ENCODE data around the gene AACS. TPM values are rescaled to one million over a fixed set of nuclear protein-coding genes. Genes with fewer than 3 reads are reported as not detected.

AACS gene
- polyA plus RNA-seq, 1 donor: 19.1 TPM

GRCh38 chr12:125164541-125164940 is 99.3 kb downstream of the AACS start:
- H3K36me3 ChIP-seq (ENCODE audit: control insufficient read depth, insufficient read depth, low read length): no peaks in the 10 kb centered on the region
- H3K4me3 ChIP-seq (ENCODE audit: low read length): no peak overlapping the region
- no CpG with 5 or more reads among the region's 8 CpGs for WGBS (ENCODE audit: insufficient coverage, low lambda C conversion rate)
- H3K27ac ChIP-seq (ENCODE audit: low read length): no peak overlapping the region
- H3K27me3 ChIP-seq (ENCODE audit: control insufficient read depth, insufficient read depth, low read length): no peaks in the 10 kb centered on the region
- no peaks in the 10 kb centered on the region for H3K4me1 ChIP-seq (ENCODE audit: control insufficient read depth, insufficient read depth, low read length)
- no peak for DNase-seq
- peaks cover 7% of the 10 kb centered on the region for H3K9me3 ChIP-seq (ENCODE audit: control insufficient read depth, low read depth, low read length)

- no CpG with 5 or more reads among the region's 4 CpGs for WGBS (ENCODE audit: insufficient coverage, low lambda C conversion rate)
- Histone ChIP-seq H3K27ac (ENCODE audit: low read length) (no peak overlapping the region), H3K4me3 (ENCODE audit: low read length) (no peak overlapping the region), H3K27me3 (ENCODE audit: control insufficient read depth, insufficient read depth, low read length) (no peaks in the 10 kb centered on the region), H3K36me3 (ENCODE audit: control insufficient read depth, insufficient read depth, low read length) (no peaks in the 10 kb centered on the region), H3K9me3 (ENCODE audit: control insufficient read depth, low read depth, low read length) (no peaks in the 10 kb centered on the region), H3K4me1 (ENCODE audit: control insufficient read depth, insufficient read depth, low read length) (no peaks in the 10 kb centered on the region)
- DNase-seq: no peak
These were observed 100.8 kb downstream of the AACS start for GRCh38 chr12:125166041-125166440.

- Histone ChIP-seq H3K27ac (ENCODE audit: low read length) (no peak overlapping the region), H3K36me3 (ENCODE audit: control insufficient read depth, insufficient read depth, low read length) (no peaks in the 10 kb centered on the region), H3K9me3 (ENCODE audit: control insufficient read depth, low read depth, low read length) (no peaks in the 10 kb centered on the region), H3K4me3 (ENCODE audit: low read length) (no peak overlapping the region), H3K27me3 (ENCODE audit: control insufficient read depth, insufficient read depth, low read length) (peaks cover 3% of the 10 kb centered on the region), H3K4me1 (ENCODE audit: control insufficient read depth, insufficient read depth, low read length) (no peaks in the 10 kb centered on the region)
- no peak for DNase-seq
- no CpG with 5 or more reads among the region's 3 CpGs for WGBS (ENCODE audit: insufficient coverage, low lambda C conversion rate)
These were observed 102.4 kb downstream of the AACS start for GRCh38 chr12:125167658-125168057.

GRCh38 chr12:125169451-125169850 is 104.2 kb downstream of the AACS start:
- WGBS (ENCODE audit: insufficient coverage, low lambda C conversion rate): no CpG with 5 or more reads among the region's 2 CpGs
- H3K27ac ChIP-seq (ENCODE audit: low read length): no peak overlapping the region
- DNase-seq: no peak
- H3K36me3 ChIP-seq (ENCODE audit: control insufficient read depth, insufficient read depth, low read length): no peaks in the 10 kb centered on the region
- no peak overlapping the region for H3K4me3 ChIP-seq (ENCODE audit: low read length)
- no peaks in the 10 kb centered on the region for H3K9me3 ChIP-seq (ENCODE audit: control insufficient read depth, low read depth, low read length)
- no peaks in the 10 kb centered on the region for H3K4me1 ChIP-seq (ENCODE audit: control insufficient read depth, insufficient read depth, low read length)
- peaks cover 3% of the 10 kb centered on the region for H3K27me3 ChIP-seq (ENCODE audit: control insufficient read depth, insufficient read depth, low read length)

- H3K9me3 ChIP-seq (ENCODE audit: control insufficient read depth, low read depth, low read length): no peaks in the 10 kb centered on the region
- no peak for DNase-seq
- no CpG with 5 or more reads among the region's 8 CpGs for WGBS (ENCODE audit: insufficient coverage, low lambda C conversion rate)
- H3K4me1 ChIP-seq (ENCODE audit: control insufficient read depth, insufficient read depth, low read length): no peaks in the 10 kb centered on the region
- H3K27ac ChIP-seq (ENCODE audit: low read length): no peak overlapping the region
- no peaks in the 10 kb centered on the region for H3K36me3 ChIP-seq (ENCODE audit: control insufficient read depth, insufficient read depth, low read length)
- H3K27me3 ChIP-seq (ENCODE audit: control insufficient read depth, insufficient read depth, low read length): peaks cover 5% of the 10 kb centered on the region
- no peak overlapping the region for H3K4me3 ChIP-seq (ENCODE audit: low read length)
These were observed 104.6 kb downstream of the AACS start for GRCh38 chr12:125169870-125170269.

GRCh38 chr12:125171267-125171666 is 106.0 kb downstream of the AACS start:
- H3K4me3 ChIP-seq (ENCODE audit: low read length): no peak overlapping the region
- no CpG with 5 or more reads among the region's 3 CpGs for WGBS (ENCODE audit: insufficient coverage, low lambda C conversion rate)
- no peaks in the 10 kb centered on the region for H3K36me3 ChIP-seq (ENCODE audit: control insufficient read depth, insufficient read depth, low read length)
- no peak for DNase-seq
- H3K27me3 ChIP-seq (ENCODE audit: control insufficient read depth, insufficient read depth, low read length): peaks cover 8% of the 10 kb centered on the region
- H3K4me1 ChIP-seq (ENCODE audit: control insufficient read depth, insufficient read depth, low read length): no peaks in the 10 kb centered on the region
- no peak overlapping the region for H3K27ac ChIP-seq (ENCODE audit: low read length)
- no peaks in the 10 kb centered on the region for H3K9me3 ChIP-seq (ENCODE audit: control insufficient read depth, low read depth, low read length)

- no peaks in the 10 kb centered on the region for H3K4me1 ChIP-seq (ENCODE audit: control insufficient read depth, insufficient read depth, low read length)
- no peaks in the 10 kb centered on the region for H3K9me3 ChIP-seq (ENCODE audit: control insufficient read depth, low read depth, low read length)
- H3K36me3 ChIP-seq (ENCODE audit: control insufficient read depth, insufficient read depth, low read length): no peaks in the 10 kb centered on the region
- H3K27me3 ChIP-seq (ENCODE audit: control insufficient read depth, insufficient read depth, low read length): peaks cover 8% of the 10 kb centered on the region
- no peak for DNase-seq
- 60% methylated on average over 1 of the region's 9 CpGs for whole genome bisulfite sequencing (ENCODE audit: insufficient coverage, low lambda C conversion rate)
- H3K4me3 ChIP-seq (ENCODE audit: low read length): no peak overlapping the region
- no peak overlapping the region for H3K27ac ChIP-seq (ENCODE audit: low read length)
These were observed 107.1 kb downstream of the AACS start for GRCh38 chr12:125172231-125172850.

- Histone ChIP-seq H3K9me3 (ENCODE audit: control insufficient read depth, low read depth, low read length) (no peaks in the 10 kb centered on the region), H3K4me3 (ENCODE audit: low read length) (no peak overlapping the region), H3K27me3 (ENCODE audit: control insufficient read depth, insufficient read depth, low read length) (peaks cover 8% of the 10 kb centered on the region), H3K36me3 (ENCODE audit: control insufficient read depth, insufficient read depth, low read length) (no peaks in the 10 kb centered on the region), H3K27ac (ENCODE audit: low read length) (no peak overlapping the region), H3K4me1 (ENCODE audit: control insufficient read depth, insufficient read depth, low read length) (no peaks in the 10 kb centered on the region)
- DNase-seq: no peak
These were observed 110.3 kb downstream of the AACS start for GRCh38 chr12:125175576-125175975.

GRCh38 chr12:125178222-125178621 is 113.0 kb downstream of the AACS start:
- DNase-seq: no peak
- H3K27ac ChIP-seq (ENCODE audit: low read length): no peak overlapping the region
- H3K4me3 ChIP-seq (ENCODE audit: low read length): no peak overlapping the region
- H3K9me3 ChIP-seq (ENCODE audit: control insufficient read depth, low read depth, low read length): no peaks in the 10 kb centered on the region
- peaks cover 6% of the 10 kb centered on the region for H3K27me3 ChIP-seq (ENCODE audit: control insufficient read depth, insufficient read depth, low read length)
- no peaks in the 10 kb centered on the region for H3K36me3 ChIP-seq (ENCODE audit: control insufficient read depth, insufficient read depth, low read length)
- WGBS (ENCODE audit: insufficient coverage, low lambda C conversion rate): no CpG with 5 or more reads among the region's 2 CpGs
- peaks cover under 1% of the 10 kb centered on the region for H3K4me1 ChIP-seq (ENCODE audit: control insufficient read depth, insufficient read depth, low read length)

- H3K27me3 ChIP-seq (ENCODE audit: control insufficient read depth, insufficient read depth, low read length): peaks cover 23% of the 10 kb centered on the region
- DNase-seq: no peak
- H3K9me3 ChIP-seq (ENCODE audit: control insufficient read depth, low read depth, low read length): no peaks in the 10 kb centered on the region
- no CpG with 5 or more reads among the region's 3 CpGs for WGBS (ENCODE audit: insufficient coverage, low lambda C conversion rate)
- H3K4me3 ChIP-seq (ENCODE audit: low read length): no peak overlapping the region
- H3K4me1 ChIP-seq (ENCODE audit: control insufficient read depth, insufficient read depth, low read length): peaks cover 2% of the 10 kb centered on the region
- no peak overlapping the region for H3K27ac ChIP-seq (ENCODE audit: low read length)
- no peaks in the 10 kb centered on the region for H3K36me3 ChIP-seq (ENCODE audit: control insufficient read depth, insufficient read depth, low read length)
These were observed 114.9 kb downstream of the AACS start for GRCh38 chr12:125180144-125180543.

- Histone ChIP-seq H3K9me3 (ENCODE audit: control insufficient read depth, low read depth, low read length) (peaks cover 4% of the 10 kb centered on the region), H3K27me3 (ENCODE audit: control insufficient read depth, insufficient read depth, low read length) (peaks cover 29% of the 10 kb centered on the region), H3K27ac (ENCODE audit: low read length) (no peak overlapping the region), H3K4me1 (ENCODE audit: control insufficient read depth, insufficient read depth, low read length) (peaks cover 4% of the 10 kb centered on the region), H3K36me3 (ENCODE audit: control insufficient read depth, insufficient read depth, low read length) (no peaks in the 10 kb centered on the region), H3K4me3 (ENCODE audit: low read length) (no peak overlapping the region)
- no peak for DNase-seq
- WGBS (ENCODE audit: insufficient coverage, low lambda C conversion rate): no CpG with 5 or more reads among the region's 1 CpG
These were observed 115.9 kb downstream of the AACS start for GRCh38 chr12:125181107-125181506.
